Tongue (tissue), 2 donors: ENCODE measurements around the gene LRATD1. TPM values are rescaled to one million over a fixed set of nuclear protein-coding genes. Genes with fewer than 3 reads are reported as not detected.
"Not testable (repeated sequence)": the region's sequence is repeated elsewhere in the genome, so short reads cannot be mapped to it uniquely, and the experiment has no call there.

Source experiments
- DNase-seq: peaks from one replicate; pipeline ENCODE4 v3.0.0-alpha.2; 2015
- total RNA-seq: library from RNA; depleted of rRNA; stranded (reverse); fragments of >200 nt; gene quantifications from one replicate; pipeline ENCODE4 v1.2.3, GENCODE V29; 2014

Gene LRATD1, protein sequence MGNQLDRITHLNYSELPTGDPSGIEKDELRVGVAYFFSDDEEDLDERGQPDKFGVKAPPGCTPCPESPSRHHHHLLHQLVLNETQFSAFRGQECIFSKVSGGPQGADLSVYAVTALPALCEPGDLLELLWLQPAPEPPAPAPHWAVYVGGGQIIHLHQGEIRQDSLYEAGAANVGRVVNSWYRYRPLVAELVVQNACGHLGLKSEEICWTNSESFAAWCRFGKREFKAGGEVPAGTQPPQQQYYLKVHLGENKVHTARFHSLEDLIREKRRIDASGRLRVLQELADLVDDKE
- 12.9 TPM for total RNA-seq

DNA sequence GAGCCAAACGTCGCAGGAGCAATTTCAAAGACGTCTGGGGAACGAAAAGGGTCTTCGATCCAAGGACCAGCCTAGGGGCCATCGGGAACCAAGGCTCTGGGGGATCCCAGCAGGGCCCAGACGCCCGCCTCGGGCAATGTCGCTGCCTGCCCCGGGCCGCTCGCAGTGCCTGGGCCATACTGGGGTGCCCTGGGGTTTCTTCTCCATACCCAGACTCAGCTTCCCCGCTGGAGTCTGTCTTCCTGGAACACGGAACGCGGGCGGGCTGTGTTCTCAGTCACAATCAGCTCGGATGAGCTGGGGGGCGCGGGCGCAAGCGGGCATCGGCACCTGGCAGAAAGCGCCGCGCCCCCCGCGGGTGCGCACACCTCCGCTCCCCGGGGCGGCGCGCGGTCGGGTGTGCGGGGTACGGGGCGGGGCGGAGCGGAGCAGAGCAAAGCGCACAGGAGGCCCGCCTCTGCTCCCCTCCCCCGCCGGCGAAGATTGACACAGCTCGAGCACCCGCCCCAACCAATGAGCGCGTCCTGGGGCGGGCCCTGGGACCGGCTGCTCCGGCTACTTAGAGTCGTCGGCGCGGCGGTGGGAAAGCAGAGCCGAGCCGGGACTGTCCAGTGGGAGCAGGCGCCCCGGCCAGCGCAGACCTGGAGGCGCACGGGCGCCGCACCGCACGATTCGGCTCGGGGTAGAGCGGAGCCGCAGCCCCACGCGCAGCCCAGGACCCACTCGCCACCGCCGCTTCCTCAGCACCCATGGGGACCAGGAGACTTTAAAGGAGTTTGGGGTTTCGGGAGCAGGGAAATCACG is at the start of gene LRATD1:
LRATD1 (plus strand) TSS at position 585 of the 804 bp plus-strand sequence. CDS start 1,263 bp downstream, outside the sequence.
- peak; percentile 96 for DNase-seq

DNA sequence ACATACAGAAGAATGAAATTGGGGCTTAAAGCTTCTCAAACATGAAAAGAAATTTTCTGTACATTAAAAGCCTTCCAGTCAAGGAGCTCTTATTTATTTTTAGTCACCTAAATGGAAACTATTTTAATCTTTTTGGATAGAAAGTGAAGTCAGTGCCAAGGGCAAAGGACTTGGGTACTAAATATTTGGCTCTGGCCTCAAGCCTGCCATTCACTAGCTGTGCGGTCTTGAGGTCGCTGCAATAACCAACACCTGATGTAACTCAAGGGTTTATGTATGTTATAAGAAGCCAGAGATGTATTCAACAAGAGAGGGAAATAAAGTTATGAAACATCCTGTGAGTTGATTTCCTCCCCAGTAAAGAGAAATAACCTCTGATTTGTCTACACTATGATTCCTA is 49.5 kb upstream of the LRATD1 start:
- DNase-seq: no peak

DNA sequence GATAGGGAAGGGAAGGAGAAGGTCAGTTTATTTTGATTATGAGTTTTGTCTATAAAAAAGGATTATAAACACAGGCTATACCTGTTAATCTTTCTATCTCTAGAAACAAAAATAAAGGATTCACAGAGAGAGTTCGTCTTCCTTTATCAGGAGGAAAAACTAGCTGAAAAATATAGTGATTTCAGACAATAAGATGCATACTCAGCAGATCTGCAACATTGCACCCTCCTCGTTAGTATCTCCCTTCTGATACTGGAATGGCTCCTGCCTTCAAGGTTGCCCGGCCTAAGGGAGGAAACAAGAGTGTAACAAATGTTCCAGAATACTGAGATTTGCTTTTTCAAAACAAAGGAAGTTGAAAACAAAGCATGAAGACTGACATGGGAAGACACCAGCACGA is 48.7 kb upstream of the LRATD1 start:
- no peak for DNase-seq

DNA sequence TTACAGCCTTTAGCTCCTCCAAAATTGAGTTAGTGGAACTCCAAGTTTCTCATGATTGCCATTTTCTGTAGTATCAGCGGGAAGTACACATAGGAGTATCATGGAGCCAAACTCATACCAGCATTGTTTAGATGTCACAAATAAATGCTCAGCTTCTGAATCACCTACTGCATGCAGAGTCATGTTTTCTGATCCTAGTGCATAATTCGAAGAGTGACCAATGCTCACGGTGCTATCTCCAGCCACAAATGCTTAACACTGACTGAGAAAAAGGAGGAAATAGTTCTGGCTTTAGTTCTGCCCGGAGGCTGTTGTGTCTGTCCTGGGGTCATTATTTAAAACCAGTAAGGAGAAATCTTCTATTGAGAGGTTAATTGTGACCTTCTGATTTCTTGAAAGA is 45.4 kb upstream of the LRATD1 start:
- no peak for DNase-seq

DNA sequence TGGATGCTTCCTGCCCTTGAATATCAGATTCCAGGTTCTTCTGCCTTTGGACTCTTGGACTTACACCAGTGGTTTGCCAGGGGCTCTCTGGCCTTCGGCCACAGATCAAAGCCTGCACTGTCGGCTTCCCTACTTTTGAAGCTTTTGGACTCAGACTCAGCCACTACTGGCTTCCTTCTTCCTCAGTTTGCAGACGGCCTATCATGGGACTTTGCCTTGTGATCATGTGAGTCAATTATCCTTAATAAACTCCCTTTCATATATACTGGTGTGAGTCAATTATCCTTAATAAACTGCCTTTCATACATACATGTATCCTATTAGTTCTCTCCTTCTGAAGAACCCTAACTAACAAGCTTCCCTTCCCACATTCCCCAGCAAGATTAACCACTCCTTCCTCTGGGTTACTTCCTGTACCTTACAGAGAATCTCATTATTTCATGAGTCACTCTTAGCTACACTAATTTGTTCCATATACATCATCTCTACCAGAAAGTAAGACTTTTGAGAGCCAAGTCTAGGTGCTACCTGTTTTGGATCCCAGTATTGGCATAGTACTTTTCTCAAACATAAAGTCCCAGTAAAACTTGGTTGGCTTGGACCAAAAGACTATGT is 31.3 kb upstream of the LRATD1 start:
- no peak for DNase-seq

DNA sequence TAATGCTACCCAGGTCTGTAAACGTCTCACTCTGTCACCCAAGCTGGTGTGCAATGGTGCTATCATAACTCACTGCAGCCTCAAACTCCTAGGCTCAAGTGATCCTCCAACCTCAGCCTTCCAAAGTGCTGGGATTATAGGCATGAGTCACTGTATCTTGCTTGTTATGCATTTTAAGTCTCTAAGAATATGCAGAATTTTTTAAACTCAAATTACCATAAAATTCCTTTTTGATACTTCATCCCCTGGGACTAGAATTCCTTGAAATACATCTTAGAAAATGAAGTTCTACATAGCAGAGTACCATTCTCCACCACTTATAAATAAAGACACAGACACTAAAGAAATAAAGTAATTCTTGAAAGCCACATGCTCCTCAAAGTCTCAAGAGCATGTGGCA is 30.2 kb upstream of the LRATD1 start:
- DNase-seq: no peak

DNA sequence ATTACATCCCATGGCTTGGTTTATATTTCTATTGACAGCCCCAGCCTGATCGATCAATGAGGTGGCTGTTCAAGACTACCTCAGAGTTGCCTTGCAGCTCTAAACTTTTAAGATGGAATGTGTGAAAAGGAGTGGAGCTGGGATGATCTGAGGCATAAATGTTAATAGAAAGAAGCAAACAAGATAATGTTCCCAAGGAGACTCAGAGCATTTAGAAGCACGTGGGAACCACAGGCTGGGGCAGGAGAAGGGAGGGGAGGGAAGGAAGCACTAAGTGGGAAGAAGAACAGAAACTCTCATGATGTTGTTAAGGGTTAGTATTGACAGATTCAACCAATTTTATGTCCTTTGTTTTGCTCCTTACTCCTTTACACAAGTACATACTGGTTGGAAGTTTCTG is 28.8 kb upstream of the LRATD1 start:
- DNase-seq: no peak

DNA sequence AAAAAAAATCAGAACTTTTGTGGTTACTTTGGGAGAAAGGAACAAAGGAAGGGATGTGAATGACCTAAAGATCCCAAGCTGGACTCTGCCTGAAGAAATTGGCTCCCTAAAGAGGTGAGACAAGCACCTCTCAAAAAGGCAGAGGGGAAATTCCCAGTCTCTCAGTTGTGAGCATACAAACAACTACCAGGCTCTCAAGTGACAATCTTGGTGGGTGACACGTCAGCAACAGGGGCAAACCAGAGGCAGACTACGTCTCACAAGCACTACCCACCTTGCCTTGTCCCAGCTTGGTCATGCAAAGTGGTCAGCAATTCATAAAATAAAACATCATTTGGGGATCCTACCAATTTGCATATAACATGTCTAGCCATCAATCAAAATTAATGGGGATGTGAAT is 24.3 kb upstream of the LRATD1 start:
- DNase-seq: no peak

DNA sequence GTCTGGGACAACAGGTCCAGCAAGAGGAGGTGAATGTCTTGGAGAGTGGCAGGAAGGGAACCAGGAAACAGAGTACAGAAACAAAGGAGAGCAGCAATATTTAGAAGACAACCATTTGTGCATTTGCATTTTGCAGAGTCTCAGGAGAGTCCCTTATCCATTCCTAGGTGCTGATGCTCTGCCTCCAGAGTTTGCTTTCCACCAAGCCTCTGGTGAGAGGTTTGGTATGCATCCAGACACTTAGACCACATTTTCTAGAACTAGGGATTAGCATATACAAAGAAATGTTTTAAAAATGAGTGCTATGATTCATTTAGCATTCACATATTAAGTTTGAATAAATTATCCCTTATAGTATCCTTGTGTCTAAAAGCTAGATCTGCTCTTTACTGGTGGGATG is 18.5 kb upstream of the LRATD1 start:
- DNase-seq: no peak

DNA sequence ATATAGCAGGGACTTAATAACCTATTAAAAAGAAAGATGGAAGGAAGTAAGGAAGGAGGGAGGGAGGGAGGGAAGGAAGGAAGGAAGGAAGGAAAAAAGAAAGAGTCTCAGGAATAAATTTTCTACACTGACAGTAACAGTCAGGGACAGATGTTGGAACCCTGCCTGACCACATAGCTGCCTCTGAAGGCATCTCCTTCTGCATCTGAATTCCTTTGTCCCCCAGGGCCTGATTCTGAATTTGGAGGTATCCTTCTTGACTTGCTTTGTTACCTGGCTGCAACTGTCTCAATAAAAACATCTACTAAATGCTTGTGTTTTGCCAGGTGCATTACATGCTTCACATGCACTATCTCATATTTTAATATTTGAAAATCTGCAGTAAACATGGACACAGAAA is 17.4 kb upstream of the LRATD1 start:
- no peak for DNase-seq

DNA sequence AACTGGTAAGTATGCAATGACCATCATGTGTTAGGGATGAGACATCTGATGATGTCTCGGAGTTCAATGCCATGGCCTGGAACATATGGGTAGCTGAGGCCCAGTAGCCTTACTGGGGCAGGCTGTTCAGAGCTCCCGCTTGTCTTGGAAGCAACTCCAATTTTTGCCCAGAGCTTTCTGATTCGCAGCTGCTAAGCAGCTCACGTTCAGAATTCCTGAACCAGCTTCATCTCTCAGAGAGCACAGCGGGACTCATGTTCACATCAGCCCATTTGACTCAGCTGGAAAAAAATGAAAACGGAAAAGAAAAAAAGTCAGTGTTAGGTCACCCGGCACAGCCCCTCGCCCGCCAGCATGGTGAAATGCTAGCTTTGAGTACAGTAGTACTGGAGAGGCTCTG is 16.8 kb upstream of the LRATD1 start:
- DNase-seq: no peak

DNA sequence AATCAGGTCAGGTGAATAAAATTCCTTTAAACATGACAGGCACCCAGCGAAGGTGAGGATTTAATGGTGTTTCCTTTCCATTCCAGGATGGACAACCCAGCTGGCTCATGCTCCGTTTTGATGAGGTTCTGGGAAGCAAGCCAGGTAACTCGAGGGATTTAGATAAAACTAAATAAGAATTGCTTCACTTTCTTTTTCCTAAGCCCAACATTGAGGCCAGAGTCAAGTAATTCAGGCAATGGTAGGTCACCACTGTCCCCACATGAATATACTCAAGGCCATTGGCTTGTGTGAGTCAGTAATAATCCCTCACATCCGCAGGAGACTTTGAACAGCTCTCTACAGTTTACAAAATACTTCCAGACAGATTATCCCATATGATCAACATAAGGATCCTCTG is 16.2 kb upstream of the LRATD1 start:
- DNase-seq: no peak

DNA sequence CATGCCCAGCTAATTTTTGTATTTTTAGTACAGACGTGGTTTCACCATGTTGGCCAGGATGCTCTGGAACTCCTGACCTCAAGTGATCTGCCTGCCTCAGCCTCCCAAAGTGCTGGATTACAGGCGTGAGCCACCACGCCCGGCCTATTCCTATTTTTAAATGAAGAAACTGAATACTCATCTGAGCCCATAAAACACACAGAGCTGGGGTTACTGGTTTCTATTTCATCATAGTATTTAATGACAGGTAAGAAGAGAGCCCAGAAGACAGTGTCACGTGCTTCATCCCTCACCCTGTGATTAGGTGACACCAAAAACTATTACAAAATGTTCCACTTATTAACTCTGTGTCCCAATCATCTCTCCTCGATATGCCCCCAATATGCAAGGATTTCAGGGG is 15.6 kb upstream of the LRATD1 start:
- DNase-seq: no peak

DNA sequence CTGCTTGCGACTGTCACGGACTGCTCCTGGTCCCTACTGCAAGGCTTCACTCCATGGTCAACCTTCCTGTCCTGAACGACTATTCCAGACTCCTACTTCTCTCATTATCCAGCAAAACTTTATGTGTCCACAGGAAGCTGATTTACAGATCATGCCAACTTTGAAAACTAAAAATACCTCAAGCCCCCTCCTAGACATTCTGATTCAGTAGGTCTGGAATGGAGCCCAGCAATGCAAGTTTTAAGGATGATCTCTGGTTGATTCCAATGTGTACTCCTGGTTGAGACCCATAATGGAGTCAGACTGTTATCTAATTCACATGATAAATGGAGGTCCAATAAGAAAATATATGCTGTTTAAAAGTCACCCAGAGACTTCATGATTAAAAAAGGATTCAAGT is 13.1 kb upstream of the LRATD1 start:
- no peak for DNase-seq

DNA sequence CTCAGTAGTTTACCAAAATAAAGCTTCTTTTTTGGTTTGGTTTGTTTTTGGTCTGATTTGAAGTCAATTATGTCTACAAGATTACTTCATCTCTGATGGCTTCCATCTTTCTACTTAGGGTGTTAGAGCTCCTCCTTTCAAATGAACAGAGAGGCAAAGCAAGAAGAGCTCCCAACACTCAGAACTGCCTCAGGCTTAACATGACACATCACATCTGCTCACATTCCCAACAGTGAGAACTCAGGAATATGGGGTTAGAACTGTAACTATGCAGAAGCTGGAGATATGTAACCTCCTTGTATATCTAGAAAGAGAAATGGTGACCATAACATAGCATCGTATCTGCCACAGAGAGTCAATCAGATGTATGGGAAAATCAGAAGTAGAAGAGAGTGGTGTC is 11.4 kb upstream of the LRATD1 start:
- DNase-seq: no peak

DNA sequence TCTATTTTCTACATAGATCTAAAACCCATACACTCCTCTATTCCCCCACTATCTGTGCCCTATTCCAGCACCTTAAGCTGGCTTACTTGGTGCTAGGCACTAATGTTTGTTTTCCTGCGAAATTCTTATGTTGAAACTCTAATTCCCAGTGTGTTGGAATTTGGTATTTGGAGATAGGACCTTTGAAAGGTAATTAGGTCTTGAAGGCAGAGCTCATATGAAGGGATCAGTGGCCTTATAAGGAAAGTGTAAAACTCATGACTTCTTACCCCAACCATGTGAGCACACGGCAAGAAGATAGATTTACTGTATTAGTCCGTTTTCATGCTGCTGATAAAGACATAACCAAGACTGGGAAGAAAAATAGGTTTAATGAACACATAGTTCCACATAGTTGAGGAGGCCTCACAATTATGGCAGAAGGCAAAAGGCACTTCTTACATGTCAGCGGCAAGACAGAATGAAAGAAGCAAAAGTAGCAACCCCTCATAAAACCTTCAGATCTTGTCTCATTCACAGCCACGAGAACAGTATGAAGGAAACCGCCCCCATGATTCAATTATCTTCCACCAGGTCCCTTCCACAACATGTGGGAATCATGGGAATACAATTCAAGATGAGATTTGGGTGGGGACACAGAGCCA is 10.5 kb upstream of the LRATD1 start:
- no peak for DNase-seq

DNA sequence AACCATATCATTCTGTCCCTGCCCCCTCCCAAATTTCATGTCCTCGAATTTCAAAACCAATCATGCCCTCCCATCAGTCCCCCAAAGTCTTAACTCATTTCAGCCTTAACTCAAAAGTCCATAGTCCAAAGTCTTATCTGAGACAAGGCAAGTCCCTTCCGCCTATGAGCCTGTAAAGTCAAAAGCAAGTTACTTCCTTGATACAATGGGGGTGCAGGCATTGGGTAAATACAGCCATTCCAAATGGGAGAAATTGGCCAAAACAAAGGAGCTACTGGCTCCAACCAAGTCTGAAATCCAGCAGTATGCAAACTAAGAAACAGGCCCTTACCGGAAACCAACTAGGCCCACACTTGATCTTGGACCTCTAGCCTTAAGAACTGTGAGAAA is 10.0 kb upstream of the LRATD1 start:
- not testable (repeated sequence) for DNase-seq

DNA sequence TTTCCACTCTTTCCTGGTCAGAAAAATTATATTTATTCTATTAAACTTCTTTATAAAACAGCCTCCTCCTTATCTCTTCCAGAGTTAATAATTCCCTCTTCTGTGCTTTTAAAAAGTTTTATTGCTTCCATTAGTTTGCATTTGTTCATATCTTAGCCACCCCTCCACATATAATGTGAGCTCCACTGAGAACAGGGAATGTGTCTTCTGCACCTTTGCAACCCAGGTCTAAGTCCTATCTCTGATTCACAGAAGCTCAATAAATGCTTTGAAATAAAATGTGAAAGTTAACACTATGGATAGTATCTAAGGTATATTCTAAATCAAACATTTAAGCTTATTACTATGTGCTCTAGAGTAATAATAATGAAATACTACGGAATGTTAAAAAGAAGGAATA is 9.3 kb upstream of the LRATD1 start:
- DNase-seq: no peak

DNA sequence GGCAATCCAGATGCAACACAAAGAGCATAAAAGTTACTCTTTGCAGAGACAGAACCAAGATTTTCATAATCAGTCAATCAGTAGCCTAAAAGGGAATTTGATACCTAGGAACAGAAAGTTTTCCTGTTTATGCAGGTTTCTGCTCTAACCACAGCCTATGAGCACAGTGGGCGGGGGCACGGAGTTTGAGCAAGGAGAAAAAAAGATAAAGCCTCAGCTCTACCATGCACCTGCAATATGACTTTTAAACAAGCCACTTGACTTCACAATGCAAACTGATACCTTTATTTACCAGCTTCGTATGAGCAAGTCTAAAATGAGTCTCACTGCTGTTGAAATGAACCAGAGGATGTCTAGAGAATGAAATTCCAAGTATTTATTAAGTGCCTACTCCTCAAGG is 5.6 kb upstream of the LRATD1 start:
- DNase-seq: no peak

DNA sequence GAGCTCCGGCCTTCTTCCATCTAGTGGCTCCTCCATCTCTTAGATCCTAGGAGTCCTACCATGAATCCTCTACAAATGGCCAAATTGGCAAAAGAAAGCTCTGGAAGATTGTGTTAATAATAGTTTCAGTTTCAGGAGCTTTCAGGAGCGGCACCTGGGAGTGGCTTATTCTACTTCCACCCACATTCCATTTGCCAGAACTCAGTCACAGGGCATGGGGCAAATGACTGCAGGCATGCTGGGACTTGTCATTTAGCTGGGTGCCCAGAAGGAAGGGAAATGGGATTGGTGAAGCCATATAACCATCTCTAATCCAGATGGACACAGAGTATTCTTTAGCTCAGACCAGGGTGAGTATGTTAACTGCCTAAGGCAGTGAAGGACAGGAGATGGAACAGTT is 3.6 kb upstream of the LRATD1 start:
- no peak for DNase-seq

DNA sequence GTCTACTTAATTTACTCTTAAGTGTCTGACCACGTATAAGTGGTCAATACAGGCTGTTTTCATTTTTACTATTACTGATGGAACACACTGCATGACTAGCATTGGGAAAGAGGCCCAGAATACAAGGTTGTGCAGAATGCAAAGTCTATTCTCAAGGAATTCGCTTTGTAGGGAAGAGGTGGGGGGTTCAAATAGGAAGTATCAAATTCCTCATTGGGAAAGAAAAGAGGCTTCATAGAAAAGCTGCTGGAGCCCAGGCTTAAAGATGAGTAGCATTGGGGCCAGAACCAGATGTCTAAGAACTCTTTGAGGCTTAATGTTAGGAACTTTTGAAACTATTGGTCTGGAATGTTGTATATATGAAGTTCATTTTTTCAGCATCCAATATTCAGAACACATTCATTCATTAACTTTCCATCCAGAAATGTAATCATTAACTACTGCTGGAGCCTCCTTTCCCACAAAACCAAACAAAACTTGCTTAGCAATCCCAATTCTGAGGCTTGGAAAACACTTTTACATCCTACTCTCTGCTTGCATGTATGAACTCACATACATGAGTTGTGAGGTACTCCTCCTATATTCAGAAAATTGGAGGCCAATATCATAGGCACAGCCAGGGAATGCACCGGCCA is 994 bp upstream of the LRATD1 start:
- no peak for DNase-seq

DNA sequence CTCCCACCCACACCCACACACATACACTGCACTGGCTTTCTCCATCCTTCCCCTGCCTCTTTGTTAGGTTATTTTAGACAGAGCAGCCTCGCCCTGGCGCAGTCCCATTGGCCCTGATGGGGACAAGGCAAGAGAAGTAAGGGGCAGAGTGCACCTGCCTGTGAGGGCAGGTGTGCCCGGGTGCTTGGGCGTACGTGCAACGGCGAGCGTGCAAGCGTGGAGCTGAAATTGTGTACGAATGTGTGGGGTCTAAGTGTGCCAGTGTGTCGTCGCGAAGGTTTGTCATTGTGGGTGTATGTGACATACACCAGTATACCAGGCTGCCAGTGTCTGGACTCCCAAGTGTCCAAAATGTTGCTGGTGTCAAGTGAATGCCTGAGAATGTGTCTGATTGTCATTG is 544 bp downstream of the LRATD1 start:
- DNase-seq: peak; percentile 26
